IPS-15b (cell line): ENCODE results near the gene SKIC8.

Experiments
- H3K27me3 ChIP-seq: one replicate; pipeline ENCODE4 v1.6.1; 2013; ENCODE audit warnings: low read length; ENCODE audit not compliant: control insufficient read depth, insufficient read depth
- H3K36me3 ChIP-seq: one replicate; pipeline ENCODE4 v1.6.1; 2013; ENCODE audit warnings: low read length; ENCODE audit not compliant: control insufficient read depth, insufficient read depth
- H3K4me1 ChIP-seq: one replicate; pipeline ENCODE4 v1.6.1; 2013; ENCODE audit warnings: mild to moderate bottlenecking, low read length; ENCODE audit not compliant: control insufficient read depth, insufficient read depth
- H3K4me3 ChIP-seq: one replicate; pipeline ENCODE4 v1.5.1; 2013; ENCODE audit warnings: low read depth, low read length
- H3K9ac ChIP-seq: one replicate; pipeline ENCODE4 v1.6.1; 2013; ENCODE audit warnings: low read depth, mild to moderate bottlenecking, low read length
- H3K9me3 ChIP-seq: one replicate; pipeline ENCODE4 v1.6.1; 2013; ENCODE audit warnings: mild to moderate bottlenecking, low read length; ENCODE audit not compliant: control insufficient read depth, insufficient read depth

SKIC8 gene

DNA sequence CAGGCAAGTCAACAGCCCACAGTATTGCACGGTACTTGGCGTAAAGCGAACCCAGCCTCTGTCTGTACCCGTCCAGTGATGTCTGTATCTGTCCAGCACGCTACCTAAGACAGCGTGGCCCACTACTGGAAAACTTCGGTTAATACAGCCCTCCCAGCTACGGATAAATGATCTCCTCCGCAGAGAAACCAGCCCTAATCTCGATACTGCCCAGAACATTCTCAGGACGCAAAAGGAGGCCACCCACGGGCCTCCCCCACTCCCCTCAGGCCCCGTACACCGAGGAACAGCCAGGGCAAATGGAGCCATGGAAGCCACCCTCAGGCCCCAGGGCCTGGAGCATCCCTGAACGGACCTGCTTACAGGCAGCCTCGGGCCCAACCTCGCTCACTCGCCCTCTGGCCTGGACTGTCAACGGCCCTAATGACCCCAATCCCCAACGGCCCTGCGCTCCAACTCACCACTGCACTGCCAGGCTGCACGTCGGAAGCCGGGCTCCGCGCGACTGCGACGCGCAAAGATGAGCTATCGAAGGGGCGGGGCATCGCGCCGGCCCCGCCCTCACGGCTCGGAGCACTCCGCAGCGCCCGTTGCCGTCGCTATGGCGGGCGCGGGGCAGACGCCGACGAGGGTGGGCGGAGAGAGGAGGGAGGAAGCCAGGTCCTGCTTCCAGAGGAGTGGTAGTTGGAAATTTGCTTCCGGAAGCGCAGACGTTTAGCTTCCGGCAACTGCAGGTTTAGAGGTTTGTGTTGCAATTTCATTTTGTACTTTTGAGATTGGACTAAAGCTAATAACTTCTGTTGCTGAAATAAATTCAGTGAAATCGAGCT lies at the start of gene SKIC8:
Gene SKIC8 (minus strand): TSS at position 509 of the 830 bp plus-strand sequence. CDS start 3,923 bp downstream, outside the sequence.
- no peaks in the 10 kb centered on the region for H3K9me3 ChIP-seq
- peak within 1 kb of the TSS; percentile 99 for H3K4me3 ChIP-seq
- H3K4me1 ChIP-seq = peaks cover 3% of the 10 kb centered on the region
- H3K36me3 ChIP-seq = no peaks in the 10 kb centered on the region
- H3K27me3 ChIP-seq = no peaks in the 10 kb centered on the region
- H3K9ac ChIP-seq = peak within 1 kb of the TSS; percentile 93

DNA sequence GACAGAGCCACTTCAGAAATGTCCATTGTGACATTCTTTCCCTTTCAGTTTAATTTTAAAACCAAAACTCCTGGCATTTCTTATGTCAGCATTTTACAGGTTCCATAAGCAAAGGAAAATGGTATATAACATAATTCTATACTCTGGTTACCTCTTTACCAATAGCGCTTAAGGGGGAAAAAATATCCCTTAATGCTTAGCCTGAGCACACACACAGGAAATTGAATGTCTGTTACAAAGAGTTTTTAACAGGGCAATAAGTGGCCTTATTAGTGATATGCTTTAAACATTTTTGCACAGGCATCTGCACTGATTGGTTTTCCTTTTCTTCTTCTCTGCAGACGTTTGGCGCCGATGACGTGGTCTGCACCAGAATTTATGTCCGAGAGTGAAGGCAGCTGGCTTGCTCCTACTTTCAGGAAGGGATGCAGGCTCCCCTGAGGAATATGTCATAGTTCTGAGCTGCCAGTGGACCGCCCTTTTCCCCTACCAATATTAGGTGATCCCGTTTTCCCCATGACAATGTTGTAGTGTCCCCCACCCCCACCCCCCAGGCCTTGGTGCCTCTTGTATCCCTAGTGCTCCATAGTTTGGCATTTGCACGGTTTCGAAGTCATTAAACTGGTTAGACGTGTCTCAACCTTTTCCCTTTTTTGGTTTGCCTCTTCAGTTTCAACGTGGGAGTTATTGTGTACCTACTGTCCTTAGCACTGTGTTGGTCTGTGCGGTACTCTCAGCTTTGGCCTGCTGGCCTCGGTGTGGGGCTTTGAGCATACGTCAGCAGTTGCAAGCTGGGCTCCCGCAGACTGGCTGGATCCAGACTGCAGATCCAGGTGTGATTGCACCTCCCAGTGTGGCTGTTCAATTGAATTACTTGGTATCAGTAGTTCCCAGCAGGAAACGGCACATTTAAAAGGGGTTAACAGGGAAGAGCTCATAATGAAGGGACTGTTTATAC lies 48.5 kb upstream of the SKIC8 start:
- Histone ChIP-seq H3K9me3 (no peaks in the 10 kb centered on the region), H3K36me3 (peaks cover 33% of the 10 kb centered on the region), H3K4me3 (no peak overlapping the region), H3K4me1 (peaks cover 4% of the 10 kb centered on the region), H3K27me3 (no peaks in the 10 kb centered on the region), H3K9ac (no peak overlapping the region)

DNA sequence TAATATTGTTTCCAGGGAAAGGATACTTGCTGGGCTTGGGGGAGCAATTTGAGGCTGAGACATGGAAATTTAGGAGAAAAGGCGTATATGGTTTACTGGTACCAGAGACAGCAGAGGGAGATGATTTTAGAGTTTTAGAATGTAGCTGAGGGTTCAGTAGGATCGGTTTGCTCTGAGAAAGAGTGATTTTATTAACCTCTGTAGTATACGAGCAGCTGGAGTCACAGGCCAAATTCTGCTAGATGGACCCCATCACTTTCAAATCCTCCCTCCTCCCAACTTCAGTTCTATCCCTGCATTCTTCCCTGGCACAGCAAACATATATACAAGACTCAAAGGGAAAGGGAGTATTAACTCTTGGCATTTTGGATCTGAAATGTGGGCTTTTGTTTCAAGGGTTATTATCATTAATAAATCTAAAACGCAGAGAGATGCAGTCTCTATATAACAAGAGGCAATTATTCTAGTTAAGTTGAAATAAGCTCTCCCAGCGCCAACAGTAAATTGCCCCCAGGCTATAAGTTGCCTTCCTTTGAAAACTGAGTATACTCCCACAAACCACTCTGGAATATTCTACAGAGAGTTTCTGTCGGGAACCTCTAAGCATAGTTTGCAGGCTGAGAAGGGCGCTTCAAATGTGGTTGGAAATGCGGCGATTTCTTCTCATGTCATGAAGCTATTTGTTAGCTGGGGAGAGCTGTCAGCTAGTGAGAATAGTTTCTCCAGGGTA lies 46.2 kb upstream of the SKIC8 start:
- Histone ChIP-seq H3K27me3 (peaks cover 10% of the 10 kb centered on the region), H3K9ac (no peak overlapping the region)

DNA sequence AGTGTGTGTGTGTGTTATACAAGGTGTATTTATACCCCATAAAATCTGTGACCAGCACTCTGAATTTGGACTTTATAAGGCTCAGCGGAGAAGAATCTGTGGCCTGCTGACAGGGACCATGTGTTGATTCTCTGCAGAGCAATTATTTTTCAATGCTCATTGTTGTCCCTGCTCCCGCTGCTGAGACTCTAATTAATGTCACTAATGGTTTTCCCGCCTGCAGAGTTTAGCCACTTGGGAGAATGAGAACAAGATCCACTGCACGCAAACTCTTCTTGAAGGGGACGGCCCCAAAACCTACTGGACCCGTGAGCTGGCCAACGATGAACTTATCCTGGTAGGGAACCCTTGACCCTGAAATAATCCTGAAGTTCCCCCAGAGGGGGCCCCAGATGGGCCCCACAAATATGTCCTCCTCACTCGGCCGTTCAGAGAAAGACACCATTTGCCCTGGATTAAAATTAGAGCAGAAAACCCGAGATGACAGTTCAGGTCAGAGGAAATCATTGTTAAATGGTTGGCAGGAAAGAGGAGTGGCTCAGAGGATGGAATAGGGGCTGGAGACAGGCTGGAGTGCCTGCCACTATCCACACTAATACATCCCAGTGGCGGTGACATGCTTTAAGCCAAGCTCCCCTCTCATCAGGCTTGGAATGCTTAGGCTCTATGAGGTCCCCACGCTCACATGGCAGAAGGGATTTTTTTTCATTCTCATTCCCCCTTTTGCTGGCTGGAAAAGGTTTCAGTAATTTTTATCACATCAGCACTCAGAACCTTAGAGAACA lies 44.1 kb upstream of the SKIC8 start:
- peaks cover 12% of the 10 kb centered on the region for H3K4me1 ChIP-seq
- no peaks in the 10 kb centered on the region for H3K9me3 ChIP-seq
- H3K27me3 ChIP-seq = peaks cover 24% of the 10 kb centered on the region
- no peak overlapping the region for H3K4me3 ChIP-seq
- H3K9ac ChIP-seq = no peak overlapping the region
- H3K36me3 ChIP-seq = peaks cover 32% of the 10 kb centered on the region

More for the DNA sequence above, 46.2 kb upstream of the SKIC8 start:
- no peaks in the 10 kb centered on the region for H3K9me3 ChIP-seq
- peaks cover 33% of the 10 kb centered on the region for H3K36me3 ChIP-seq
- no peak overlapping the region for H3K4me3 ChIP-seq
- peaks cover 12% of the 10 kb centered on the region for H3K4me1 ChIP-seq

DNA sequence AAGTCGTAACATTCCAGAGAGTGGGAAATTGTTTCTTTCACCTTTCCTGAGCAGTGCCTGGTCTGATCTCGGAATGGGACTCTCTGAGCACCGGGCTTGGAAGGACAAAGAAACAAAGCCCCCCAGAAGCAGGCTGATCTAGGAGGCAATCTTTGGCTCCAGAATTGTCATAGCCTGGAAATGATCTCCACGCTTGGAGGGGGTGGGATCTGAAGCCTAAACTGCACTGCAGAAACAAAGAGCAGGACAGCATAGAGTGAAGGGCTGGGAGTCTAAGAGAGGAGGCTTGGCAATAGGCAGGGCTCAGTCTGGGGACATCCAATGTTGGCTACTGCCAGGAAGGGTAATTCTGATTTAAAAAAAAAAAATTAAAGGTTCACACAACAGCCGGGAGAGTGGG lies 42.6 kb upstream of the SKIC8 start:
- Histone ChIP-seq H3K36me3 (peaks cover 21% of the 10 kb centered on the region), H3K27me3 (peaks cover 27% of the 10 kb centered on the region), H3K9ac (peak overlapping the region; percentile 26), H3K4me1 (peaks cover 8% of the 10 kb centered on the region), H3K4me3 (peak overlapping the region; percentile 63), H3K9me3 (no peaks in the 10 kb centered on the region)

DNA sequence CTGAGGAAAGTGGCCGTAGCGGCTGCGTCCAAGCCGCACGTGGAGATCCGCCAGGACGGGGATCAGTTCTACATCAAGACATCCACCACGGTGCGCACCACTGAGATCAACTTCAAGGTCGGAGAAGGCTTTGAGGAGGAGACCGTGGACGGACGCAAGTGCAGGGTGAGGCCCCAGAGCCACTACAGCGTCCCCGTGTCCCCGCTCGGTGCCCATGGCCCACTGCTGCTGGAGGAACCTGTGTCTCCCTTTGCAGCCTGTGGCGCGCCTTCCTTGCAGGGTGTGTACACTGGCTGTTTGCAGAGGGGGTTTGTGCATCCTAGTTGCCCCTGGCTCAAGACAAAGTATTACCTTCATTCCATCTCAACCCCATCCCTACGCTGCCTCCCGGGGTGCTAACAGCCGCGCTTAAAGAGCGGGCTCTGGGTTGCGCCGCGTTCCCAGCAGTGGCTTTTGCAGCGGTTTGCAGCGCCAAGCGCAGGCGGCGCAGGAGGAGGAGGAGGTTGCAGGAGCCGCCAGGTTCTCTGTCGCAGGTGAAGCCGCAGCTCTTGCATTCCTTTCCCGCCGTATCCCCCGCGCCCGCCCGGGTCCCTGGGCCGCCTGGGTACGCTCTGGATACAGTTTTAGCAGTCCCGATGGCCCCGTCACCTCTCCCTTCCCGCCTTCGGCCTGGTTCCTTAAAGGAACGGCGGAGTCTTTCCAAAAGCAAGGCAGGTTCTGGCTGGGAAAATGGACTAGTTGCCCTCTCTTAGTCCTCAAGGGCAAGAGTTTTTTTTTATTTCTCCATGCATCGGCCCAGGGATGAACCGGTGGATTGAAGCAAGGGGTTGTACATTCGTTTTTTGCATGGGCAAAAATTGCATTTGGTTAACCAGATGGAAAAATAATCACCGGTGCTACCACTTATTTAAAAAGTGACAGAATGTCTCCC lies 41.9 kb upstream of the SKIC8 start:
- Histone ChIP-seq H3K9me3 (no peaks in the 10 kb centered on the region), H3K4me3 (peak overlapping the region; percentile 63), H3K4me1 (peaks cover 8% of the 10 kb centered on the region), H3K9ac (peak overlapping the region; percentile 26), H3K27me3 (peaks cover 29% of the 10 kb centered on the region), H3K36me3 (peaks cover 21% of the 10 kb centered on the region)

DNA sequence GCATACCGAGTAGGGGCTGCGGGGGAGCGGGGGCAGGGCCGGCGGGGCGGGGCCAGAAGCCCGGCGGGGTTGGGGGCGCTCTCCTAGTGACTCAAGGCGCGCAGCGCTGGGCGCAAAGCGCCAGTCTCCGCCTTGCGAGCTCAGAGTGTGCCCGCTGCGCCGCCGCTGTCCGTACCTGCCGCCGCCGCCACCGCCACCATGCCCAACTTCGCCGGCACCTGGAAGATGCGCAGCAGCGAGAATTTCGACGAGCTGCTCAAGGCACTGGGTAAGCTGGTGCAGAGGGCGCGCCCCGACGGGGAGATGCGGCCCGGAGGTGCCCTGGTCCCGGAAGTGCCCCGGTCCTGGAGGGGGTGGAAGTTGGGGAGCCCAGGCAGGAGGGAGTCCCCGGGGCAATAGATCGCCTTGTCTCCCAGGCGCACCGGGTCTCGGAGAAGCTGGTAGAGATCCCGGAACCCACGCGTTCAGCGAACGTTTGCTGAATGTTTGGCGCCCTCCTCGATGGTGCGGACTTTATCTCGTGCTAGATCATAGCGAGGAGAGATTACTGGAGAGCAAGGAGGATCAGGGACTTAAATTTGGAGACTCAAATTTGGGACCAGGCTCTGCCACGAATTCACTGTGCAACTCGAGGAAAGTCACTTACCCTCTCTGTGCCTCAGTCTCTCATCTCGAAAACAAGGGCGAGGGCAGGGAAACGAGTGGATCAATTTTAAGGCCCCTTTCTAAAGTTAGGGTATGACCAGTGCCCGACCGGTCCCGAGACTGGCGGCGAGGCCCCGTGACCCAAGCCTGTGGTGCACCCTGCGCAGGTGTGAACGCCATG lies 41.0 kb upstream of the SKIC8 start, which contains the start of gene CRABP1:
Gene CRABP1 (plus strand): TSS at position 123 of the 826 bp plus-strand sequence. CDS start 76 bp downstream, at position 199.
- H3K9ac ChIP-seq = peak within 1 kb of the TSS; percentile 56
- peaks cover 8% of the 10 kb centered on the region for H3K4me1 ChIP-seq
- peaks cover 15% of the 10 kb centered on the region for H3K36me3 ChIP-seq
- no peaks in the 10 kb centered on the region for H3K9me3 ChIP-seq
- H3K4me3 ChIP-seq = peak within 1 kb of the TSS; percentile 63
- peaks cover 32% of the 10 kb centered on the region for H3K27me3 ChIP-seq

DNA sequence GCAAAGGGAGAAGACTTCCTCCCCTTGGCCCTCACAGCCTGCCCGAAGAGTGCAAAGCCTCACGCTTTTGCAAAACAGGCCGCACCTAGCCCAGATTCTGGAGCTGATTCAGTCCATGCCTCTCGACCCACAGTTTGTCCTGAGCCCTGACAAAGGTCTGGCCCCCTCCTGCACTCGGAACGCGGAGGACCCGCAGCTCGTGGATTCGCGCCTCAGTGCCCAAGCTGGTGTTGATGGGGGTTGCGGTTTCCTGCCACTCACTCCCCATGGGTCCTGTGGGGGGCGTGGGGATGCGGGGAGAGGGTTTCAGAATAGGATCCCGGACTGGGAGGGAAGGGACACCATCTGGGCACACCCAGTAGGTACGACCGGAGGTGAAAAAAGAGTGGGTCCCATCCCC lies 40.1 kb upstream of the SKIC8 start:
- H3K4me3 ChIP-seq = peak overlapping the region; percentile 53
- no peak overlapping the region for H3K9ac ChIP-seq
- H3K4me1 ChIP-seq = peaks cover 8% of the 10 kb centered on the region
- no peaks in the 10 kb centered on the region for H3K9me3 ChIP-seq
- peaks cover 10% of the 10 kb centered on the region for H3K36me3 ChIP-seq
- H3K27me3 ChIP-seq = peaks cover 32% of the 10 kb centered on the region

DNA sequence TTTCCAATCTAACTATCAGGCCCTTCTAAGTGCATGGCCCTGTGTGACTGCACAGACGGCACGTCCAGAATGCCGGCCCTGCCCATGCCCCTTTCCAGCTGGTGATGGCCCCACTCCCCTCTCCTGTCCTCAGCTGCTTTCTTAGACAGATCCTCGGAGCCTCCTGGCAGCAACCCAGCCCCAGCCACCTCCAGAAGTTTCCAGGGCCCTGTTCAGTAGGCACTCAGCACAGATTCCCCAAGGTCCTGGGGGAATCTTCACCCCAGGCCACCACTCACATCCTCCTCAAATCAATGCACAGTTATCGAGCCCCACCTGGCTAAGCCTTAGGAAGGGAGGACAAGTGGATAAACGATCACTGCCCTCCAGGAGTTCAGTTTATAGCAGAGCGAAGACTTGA lies 39.4 kb upstream of the SKIC8 start:
- peaks cover 32% of the 10 kb centered on the region for H3K27me3 ChIP-seq
- no peak overlapping the region for H3K9ac ChIP-seq
- H3K9me3 ChIP-seq = no peaks in the 10 kb centered on the region
- H3K4me3 ChIP-seq = no peak overlapping the region
- peaks cover 5% of the 10 kb centered on the region for H3K36me3 ChIP-seq
- H3K4me1 ChIP-seq = peaks cover 8% of the 10 kb centered on the region
